ENCODE results near the gene KIF17.

The KIF17 gene

DNA sequence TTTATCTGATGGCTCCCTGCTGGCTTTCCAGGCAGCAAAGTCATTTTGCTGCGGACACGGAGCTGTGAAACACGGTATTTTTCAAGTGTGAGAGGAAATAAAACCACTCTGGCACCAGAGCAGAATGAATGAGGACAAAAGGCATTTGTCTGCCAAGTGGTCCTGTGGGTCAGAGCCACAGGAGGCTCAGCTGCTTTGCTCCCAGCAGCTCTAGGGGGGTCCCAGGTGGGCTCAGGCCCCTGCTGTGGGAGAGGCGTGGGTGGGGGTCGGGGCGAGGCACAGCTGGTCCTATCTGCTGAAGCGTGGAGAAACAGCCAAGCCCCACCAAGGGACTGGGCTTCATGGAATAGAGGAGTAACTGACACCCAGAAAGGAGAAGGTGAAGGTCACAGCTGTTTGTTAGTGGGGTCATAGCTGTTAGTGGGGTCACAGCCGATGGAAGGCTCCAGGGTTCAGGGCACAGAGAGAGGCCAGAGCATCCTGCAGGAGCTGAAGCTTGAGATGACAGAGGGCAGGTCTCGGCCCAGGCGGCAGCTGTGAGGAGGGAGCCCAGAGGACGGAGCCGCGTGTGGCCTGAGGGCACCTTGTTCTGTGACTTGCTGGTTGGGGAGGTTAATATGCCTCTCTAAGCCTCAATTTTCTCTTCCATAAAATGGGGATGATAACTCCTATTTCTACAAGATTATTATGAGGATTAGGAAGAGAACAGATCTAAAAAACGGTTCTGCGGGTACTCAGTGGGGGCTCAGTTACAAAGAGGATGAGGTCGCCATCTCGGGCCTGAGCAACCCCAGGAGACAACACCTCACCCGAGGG lies 7.1 kb downstream of the KIF17 start:
- Histone ChIP-seq H3K9me3 (ENCODE audit: control insufficient read depth, insufficient read depth, low read length) (no peaks in the 10 kb centered on the region), H3K79me2 (ENCODE audit: control insufficient read depth, low read length) (no peaks in the 10 kb centered on the region), H3F3A (ENCODE audit: control insufficient read depth, insufficient read depth) (no peaks in the 10 kb centered on the region), H3K36me3 (ENCODE audit: control insufficient read depth, low read length) (no peaks in the 10 kb centered on the region), H3K27me3 (ENCODE audit: control insufficient read depth, low read length) (no peaks in the 10 kb centered on the region), H4K20me1 (ENCODE audit: control insufficient read depth, insufficient read depth, low read depth, low read length) (no peaks in the 10 kb centered on the region), H3K4me1 (ENCODE audit: control insufficient read depth, low read length) (no peaks in the 10 kb centered on the region), H3K4me2 (ENCODE audit: low read length) (no peak overlapping the region), H3K27ac (ENCODE audit: low read depth, low read length) (no peak overlapping the region), H3K4me3 (ENCODE audit: low read length) (no peak overlapping the region), H3K9me2 (replicated peaks; ENCODE audit: control insufficient read depth, low read length) (no peaks in the 10 kb centered on the region)
- TF ChIP-seq EZH2phosphoT487 (IDR thresholded peaks at IDR 0.05; ENCODE audit: borderline replicate concordance, low read length) = no peak
- TF ChIP-seq, protein P1, sequence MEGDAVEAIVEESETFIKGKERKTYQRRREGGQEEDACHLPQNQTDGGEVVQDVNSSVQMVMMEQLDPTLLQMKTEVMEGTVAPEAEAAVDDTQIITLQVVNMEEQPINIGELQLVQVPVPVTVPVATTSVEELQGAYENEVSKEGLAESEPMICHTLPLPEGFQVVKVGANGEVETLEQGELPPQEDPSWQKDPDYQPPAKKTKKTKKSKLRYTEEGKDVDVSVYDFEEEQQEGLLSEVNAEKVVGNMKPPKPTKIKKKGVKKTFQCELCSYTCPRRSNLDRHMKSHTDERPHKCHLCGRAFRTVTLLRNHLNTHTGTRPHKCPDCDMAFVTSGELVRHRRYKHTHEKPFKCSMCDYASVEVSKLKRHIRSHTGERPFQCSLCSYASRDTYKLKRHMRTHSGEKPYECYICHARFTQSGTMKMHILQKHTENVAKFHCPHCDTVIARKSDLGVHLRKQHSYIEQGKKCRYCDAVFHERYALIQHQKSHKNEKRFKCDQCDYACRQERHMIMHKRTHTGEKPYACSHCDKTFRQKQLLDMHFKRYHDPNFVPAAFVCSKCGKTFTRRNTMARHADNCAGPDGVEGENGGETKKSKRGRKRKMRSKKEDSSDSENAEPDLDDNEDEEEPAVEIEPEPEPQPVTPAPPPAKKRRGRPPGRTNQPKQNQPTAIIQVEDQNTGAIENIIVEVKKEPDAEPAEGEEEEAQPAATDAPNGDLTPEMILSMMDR (IDR thresholded peaks at IDR 0.05; ENCODE audit: low read depth, low read length, poor library complexity, severe bottlenecking) = no peak

DNA sequence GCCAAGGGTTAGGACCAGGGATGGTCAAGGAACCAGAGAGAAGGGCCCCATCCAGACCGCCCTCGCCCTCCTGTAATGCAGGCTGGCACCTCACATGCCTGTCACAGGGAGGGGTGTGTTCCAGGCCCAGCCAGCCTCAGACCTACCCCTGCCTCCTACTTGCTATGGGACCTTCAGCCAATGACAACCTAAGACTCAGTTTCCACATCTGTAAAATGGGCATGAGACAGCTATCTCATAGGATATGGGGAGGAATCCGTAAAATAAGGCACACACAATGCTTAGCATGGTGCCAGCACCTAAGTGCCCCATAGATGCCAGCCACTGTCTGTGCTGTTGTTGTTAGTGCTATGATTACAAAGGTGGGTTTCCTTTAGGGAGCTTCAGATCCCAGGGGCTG lies 7.9 kb downstream of the KIF17 start:
- TF ChIP-seq EZH2phosphoT487 (IDR thresholded peaks at IDR 0.05; ENCODE audit: borderline replicate concordance, low read length) = no peak
- TF ChIP-seq, protein P1 (IDR thresholded peaks at IDR 0.05; ENCODE audit: low read depth, low read length, poor library complexity, severe bottlenecking) = no peak
- Histone ChIP-seq H3K4me2 (ENCODE audit: low read length) (no peak overlapping the region), H3K9me2 (replicated peaks; ENCODE audit: control insufficient read depth, low read length) (no peaks in the 10 kb centered on the region), H3K9me3 (ENCODE audit: control insufficient read depth, insufficient read depth, low read length) (no peaks in the 10 kb centered on the region), H3F3A (ENCODE audit: control insufficient read depth, insufficient read depth) (no peaks in the 10 kb centered on the region), H3K4me1 (ENCODE audit: control insufficient read depth, low read length) (no peaks in the 10 kb centered on the region), H3K36me3 (ENCODE audit: control insufficient read depth, low read length) (no peaks in the 10 kb centered on the region), H3K79me2 (ENCODE audit: control insufficient read depth, low read length) (no peaks in the 10 kb centered on the region), H4K20me1 (ENCODE audit: control insufficient read depth, insufficient read depth, low read depth, low read length) (no peaks in the 10 kb centered on the region), H3K27me3 (ENCODE audit: control insufficient read depth, low read length) (no peaks in the 10 kb centered on the region), H3K27ac (ENCODE audit: low read depth, low read length) (no peak overlapping the region), H3K4me3 (ENCODE audit: low read length) (no peak overlapping the region)

DNA sequence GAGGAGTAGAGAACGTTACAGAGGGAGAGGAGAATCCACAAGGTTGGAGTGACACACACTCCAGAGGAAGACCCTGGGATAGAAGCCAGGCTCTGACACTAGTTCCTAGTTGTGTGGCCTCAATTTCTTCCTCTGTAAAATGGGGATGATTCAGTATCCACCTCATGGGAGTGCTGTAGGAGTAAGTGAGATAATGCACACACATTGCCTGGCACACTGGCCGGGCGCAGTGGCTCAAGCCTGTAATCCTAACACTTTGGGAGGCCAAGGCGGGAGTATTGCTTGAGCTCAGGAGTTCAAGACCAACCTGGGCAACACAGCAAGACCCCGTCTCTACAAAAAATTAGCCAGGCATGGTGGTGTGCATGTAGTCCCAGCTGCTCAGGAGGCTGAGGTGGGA lies 8.9 kb downstream of the KIF17 start:
- Histone ChIP-seq H3K9me3 (ENCODE audit: control insufficient read depth, insufficient read depth, low read length) (no peaks in the 10 kb centered on the region), H4K20me1 (ENCODE audit: control insufficient read depth, insufficient read depth, low read depth, low read length) (no peaks in the 10 kb centered on the region), H3K9me2 (replicated peaks; ENCODE audit: control insufficient read depth, low read length) (no peaks in the 10 kb centered on the region), H3K4me1 (ENCODE audit: control insufficient read depth, low read length) (no peaks in the 10 kb centered on the region), H3K27ac (ENCODE audit: low read depth, low read length) (no peak overlapping the region), H3K36me3 (ENCODE audit: control insufficient read depth, low read length) (no peaks in the 10 kb centered on the region), H3K27me3 (ENCODE audit: control insufficient read depth, low read length) (no peaks in the 10 kb centered on the region), H3F3A (ENCODE audit: control insufficient read depth, insufficient read depth) (no peaks in the 10 kb centered on the region), H3K79me2 (ENCODE audit: control insufficient read depth, low read length) (no peaks in the 10 kb centered on the region), H3K4me3 (ENCODE audit: low read length) (no peak overlapping the region), H3K4me2 (ENCODE audit: low read length) (no peak overlapping the region)
- TF ChIP-seq EZH2phosphoT487 (IDR thresholded peaks at IDR 0.05; ENCODE audit: borderline replicate concordance, low read length) = no peak
- TF ChIP-seq, protein P1 (IDR thresholded peaks at IDR 0.05; ENCODE audit: low read depth, low read length, poor library complexity, severe bottlenecking) = no peak

Measured in DOHH2 (cell line).